ENCODE results near the gene CLINT1. TPM values are rescaled to one million over a fixed set of nuclear protein-coding genes. Genes with fewer than 3 reads are reported as not detected.

The CLINT1 gene
- total and polyA plus RNA-seq, 2 of the 13 experiments (the other 11 are each of a cell fraction or from before 2014, with no cell fraction given), result 64.0 to 104 TPM

DNA sequence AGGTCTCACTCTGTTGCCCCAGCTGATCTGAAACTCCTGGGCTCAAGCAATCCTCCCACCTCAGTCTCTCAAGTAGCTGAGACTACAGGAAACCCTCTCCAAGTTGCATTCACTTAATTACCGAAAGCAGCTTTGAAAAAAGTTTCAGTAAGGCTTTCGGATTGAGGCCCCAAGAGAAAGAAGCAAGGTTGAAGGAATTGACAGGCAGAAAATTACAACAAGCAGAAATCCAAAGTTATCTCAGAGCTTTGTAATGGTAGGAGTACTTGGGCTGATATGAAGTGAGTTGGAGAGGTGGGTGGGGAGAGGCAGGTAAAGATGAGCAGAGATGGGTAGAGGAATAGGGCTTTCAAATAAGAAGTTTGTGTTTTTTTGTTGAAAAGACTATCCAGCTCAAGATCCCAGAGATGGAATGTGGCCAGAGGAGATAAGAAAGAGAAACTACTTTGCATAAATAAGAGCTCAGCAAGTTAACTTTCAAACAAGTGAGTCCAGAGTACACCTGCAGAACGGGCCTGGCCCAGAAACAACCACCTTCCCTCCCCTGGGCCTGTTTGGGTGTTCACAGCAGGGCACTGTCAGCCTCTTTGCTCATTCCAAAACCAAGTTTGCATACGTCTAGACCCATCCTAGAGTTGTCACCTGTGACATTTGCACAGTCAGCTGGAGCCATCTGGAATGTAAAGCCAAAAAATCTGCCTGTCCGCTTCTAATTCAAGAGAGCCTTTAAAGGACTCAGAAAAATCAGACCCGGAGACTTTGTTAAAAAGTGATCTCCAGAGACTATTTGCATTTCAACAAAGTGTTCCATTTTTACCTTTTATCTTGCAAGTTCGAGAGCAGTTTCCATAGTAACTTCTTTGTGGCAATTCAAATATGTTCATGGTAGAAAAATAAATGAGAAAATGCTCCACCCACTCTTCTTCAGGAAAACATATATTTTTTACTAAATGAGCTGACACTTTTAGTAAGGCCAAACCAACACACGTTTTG is 2.2 kb upstream of the CLINT1 start (continued):
- TF ChIP-seq, protein P1, sequence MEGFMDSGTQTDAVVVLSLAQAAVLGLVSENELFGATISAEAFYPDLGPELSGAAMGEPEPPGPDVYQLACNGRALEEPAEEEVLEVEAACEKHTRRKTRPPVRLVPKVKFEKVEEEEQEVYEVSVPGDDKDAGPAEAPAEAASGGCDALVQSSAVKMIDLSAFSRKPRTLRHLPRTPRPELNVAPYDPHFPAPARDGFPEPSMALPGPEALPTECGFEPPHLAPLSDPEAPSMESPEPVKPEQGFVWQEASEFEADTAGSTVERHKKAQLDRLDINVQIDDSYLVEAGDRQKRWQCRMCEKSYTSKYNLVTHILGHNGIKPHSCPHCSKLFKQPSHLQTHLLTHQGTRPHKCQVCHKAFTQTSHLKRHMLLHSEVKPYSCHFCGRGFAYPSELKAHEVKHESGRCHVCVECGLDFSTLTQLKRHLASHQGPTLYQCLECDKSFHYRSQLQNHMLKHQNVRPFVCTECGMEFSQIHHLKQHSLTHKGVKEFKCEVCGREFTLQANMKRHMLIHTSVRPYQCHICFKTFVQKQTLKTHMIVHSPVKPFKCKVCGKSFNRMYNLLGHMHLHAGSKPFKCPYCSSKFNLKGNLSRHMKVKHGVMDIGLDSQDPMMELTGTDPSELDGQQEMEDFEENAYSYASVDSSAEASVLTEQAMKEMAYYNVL (CRISPR knock-in tag; IDR thresholded peaks at IDR 0.05; ENCODE audit: borderline replicate concordance), result no peak
- no peak for TF ChIP-seq NONO (IDR thresholded peaks at IDR 0.05)
- TF ChIP-seq NONO (CRISPR knock-in tag; conservative IDR thresholded peaks at IDR 0.05), result no peak
- TF ChIP-seq, protein P2, sequence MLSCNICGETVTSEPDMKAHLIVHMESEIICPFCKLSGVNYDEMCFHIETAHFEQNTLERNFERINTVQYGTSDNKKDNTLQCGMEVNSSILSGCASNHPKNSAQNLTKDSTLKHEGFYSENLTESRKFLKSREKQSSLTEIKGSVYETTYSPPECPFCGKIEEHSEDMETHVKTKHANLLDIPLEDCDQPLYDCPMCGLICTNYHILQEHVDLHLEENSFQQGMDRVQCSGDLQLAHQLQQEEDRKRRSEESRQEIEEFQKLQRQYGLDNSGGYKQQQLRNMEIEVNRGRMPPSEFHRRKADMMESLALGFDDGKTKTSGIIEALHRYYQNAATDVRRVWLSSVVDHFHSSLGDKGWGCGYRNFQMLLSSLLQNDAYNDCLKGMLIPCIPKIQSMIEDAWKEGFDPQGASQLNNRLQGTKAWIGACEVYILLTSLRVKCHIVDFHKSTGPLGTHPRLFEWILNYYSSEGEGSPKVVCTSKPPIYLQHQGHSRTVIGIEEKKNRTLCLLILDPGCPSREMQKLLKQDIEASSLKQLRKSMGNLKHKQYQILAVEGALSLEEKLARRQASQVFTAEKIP (CRISPR knock-in tag; IDR thresholded peaks at IDR 0.05; ENCODE audit: borderline replicate concordance), result no peak
- TF ChIP-seq HDAC6 (IDR thresholded peaks at IDR 0.05; ENCODE audit: low read depth, low read length), result no peak
- TF ChIP-seq, protein P3, sequence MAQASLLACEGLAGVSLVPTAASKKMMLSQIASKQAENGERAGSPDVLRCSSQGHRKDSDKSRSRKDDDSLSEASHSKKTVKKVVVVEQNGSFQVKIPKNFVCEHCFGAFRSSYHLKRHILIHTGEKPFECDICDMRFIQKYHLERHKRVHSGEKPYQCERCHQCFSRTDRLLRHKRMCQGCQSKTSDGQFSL (CRISPR knock-in tag; IDR thresholded peaks at IDR 0.05), result no peak
- no peak for TF ChIP-seq SCMH1 (CRISPR knock-in tag; IDR thresholded peaks at IDR 0.05; ENCODE audit: borderline replicate concordance)
- no peak for TF ChIP-seq SRSF9 (IDR thresholded peaks at IDR 0.05; ENCODE audit: borderline replicate concordance, insufficient read depth, low read depth, low read length, poor library complexity, severe bottlenecking)
- TF ChIP-seq, protein P4, sequence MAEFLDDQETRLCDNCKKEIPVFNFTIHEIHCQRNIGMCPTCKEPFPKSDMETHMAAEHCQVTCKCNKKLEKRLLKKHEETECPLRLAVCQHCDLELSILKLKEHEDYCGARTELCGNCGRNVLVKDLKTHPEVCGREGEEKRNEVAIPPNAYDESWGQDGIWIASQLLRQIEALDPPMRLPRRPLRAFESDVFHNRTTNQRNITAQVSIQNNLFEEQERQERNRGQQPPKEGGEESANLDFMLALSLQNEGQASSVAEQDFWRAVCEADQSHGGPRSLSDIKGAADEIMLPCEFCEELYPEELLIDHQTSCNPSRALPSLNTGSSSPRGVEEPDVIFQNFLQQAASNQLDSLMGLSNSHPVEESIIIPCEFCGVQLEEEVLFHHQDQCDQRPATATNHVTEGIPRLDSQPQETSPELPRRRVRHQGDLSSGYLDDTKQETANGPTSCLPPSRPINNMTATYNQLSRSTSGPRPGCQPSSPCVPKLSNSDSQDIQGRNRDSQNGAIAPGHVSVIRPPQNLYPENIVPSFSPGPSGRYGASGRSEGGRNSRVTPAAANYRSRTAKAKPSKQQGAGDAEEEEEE (CRISPR knock-in tag; IDR thresholded peaks at IDR 0.05; ENCODE audit: borderline replicate concordance), result no peak
- no peak for TF ChIP-seq ZNF605 (CRISPR knock-in tag; IDR thresholded peaks at IDR 0.05)
- TF ChIP-seq ZNF136 (CRISPR knock-in tag; IDR thresholded peaks at IDR 0.05; ENCODE audit: low read depth), result no peak
- TF ChIP-seq, protein P5, sequence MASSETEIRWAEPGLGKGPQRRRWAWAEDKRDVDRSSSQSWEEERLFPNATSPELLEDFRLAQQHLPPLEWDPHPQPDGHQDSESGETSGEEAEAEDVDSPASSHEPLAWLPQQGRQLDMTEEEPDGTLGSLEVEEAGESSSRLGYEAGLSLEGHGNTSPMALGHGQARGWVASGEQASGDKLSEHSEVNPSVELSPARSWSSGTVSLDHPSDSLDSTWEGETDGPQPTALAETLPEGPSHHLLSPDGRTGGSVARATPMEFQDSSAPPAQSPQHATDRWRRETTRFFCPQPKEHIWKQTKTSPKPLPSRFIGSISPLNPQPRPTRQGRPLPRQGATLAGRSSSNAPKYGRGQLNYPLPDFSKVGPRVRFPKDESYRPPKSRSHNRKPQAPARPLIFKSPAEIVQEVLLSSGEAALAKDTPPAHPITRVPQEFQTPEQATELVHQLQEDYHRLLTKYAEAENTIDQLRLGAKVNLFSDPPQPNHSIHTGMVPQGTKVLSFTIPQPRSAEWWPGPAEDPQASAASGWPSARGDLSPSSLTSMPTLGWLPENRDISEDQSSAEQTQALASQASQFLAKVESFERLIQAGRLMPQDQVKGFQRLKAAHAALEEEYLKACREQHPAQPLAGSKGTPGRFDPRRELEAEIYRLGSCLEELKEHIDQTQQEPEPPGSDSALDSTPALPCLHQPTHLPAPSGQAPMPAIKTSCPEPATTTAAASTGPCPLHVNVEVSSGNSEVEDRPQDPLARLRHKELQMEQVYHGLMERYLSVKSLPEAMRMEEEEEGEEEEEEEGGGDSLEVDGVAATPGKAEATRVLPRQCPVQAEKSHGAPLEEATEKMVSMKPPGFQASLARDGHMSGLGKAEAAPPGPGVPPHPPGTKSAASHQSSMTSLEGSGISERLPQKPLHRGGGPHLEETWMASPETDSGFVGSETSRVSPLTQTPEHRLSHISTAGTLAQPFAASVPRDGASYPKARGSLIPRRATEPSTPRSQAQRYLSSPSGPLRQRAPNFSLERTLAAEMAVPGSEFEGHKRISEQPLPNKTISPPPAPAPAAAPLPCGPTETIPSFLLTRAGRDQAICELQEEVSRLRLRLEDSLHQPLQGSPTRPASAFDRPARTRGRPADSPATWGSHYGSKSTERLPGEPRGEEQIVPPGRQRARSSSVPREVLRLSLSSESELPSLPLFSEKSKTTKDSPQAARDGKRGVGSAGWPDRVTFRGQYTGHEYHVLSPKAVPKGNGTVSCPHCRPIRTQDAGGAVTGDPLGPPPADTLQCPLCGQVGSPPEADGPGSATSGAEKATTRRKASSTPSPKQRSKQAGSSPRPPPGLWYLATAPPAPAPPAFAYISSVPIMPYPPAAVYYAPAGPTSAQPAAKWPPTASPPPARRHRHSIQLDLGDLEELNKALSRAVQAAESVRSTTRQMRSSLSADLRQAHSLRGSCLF (CRISPR knock-in tag; IDR thresholded peaks at IDR 0.05; ENCODE audit: borderline replicate concordance), result no peak
- TF ChIP-seq ZNF614 (CRISPR knock-in tag; IDR thresholded peaks at IDR 0.05; ENCODE audit: borderline replicate concordance), result no peak
- TF ChIP-seq U2AF1 (optimal IDR thresholded peaks at IDR 0.05; ENCODE audit: low read depth, low read length), result no peak

All from HepG2 (cell line).